ENCODE data around the gene FAM216A.
"Not testable (repeated sequence)": the region's sequence is repeated elsewhere in the genome, so short reads cannot be mapped to it uniquely, and the experiment has no call there.

Gene FAM216A

GRCh38 chr12:110461189-110461588 is 7.5 kb upstream of the FAM216A start:
- H3K4me1 Mint-ChIP-seq (ENCODE audit: low read depth) = peaks cover 17% of the 10 kb centered on the region
- not testable (repeated sequence) for H3K27me3 Mint-ChIP-seq; H3K36me3 Mint-ChIP-seq; H3K4me3 Mint-ChIP-seq; H3K9me3 Mint-ChIP-seq (ENCODE audit: low read depth); H3K27ac Mint-ChIP-seq

- no peak overlapping the region for H3K27ac Mint-ChIP-seq
- H3K27me3 Mint-ChIP-seq = no peaks in the 10 kb centered on the region
- H3K9me3 Mint-ChIP-seq (ENCODE audit: low read depth) = no peaks in the 10 kb centered on the region
- H3K4me3 Mint-ChIP-seq = no peak overlapping the region
- H3K4me1 Mint-ChIP-seq (ENCODE audit: low read depth) = peaks cover 38% of the 10 kb centered on the region
- H3K36me3 Mint-ChIP-seq = peaks cover 6% of the 10 kb centered on the region
These were observed 3.6 kb upstream of the FAM216A start for GRCh38 chr12:110465024-110465423.

- H3K4me3 Mint-ChIP-seq = peak overlapping the region; percentile 42
- not testable (repeated sequence) for H3K36me3 Mint-ChIP-seq; H3K9me3 Mint-ChIP-seq (ENCODE audit: low read depth); H3K27me3 Mint-ChIP-seq; H3K27ac Mint-ChIP-seq
- peaks cover 44% of the 10 kb centered on the region for H3K4me1 Mint-ChIP-seq (ENCODE audit: low read depth)
These were observed 2.9 kb upstream of the FAM216A start for GRCh38 chr12:110465765-110466164.

- Mint-ChIP-seq H3K27me3 (no peaks in the 10 kb centered on the region), H3K27ac (no peak overlapping the region), H3K4me1 (ENCODE audit: low read depth) (peaks cover 46% of the 10 kb centered on the region), H3K9me3 (ENCODE audit: low read depth) (no peaks in the 10 kb centered on the region), H3K4me3 (peak overlapping the region; percentile 100), H3K36me3 (peaks cover 6% of the 10 kb centered on the region)
These were observed 1.9 kb upstream of the FAM216A start for GRCh38 chr12:110466791-110467190.

- peak overlapping the region; percentile 100 for H3K4me3 Mint-ChIP-seq
- no peaks in the 10 kb centered on the region for H3K9me3 Mint-ChIP-seq (ENCODE audit: low read depth)
These were observed 815 bp upstream of the FAM216A start for GRCh38 chr12:110467847-110468213.

GRCh38 chr12:110475426-110475825 is 6.8 kb downstream of the FAM216A start:
- no peaks in the 10 kb centered on the region for H3K27me3 Mint-ChIP-seq
- no peak overlapping the region for H3K4me3 Mint-ChIP-seq
- H3K4me1 Mint-ChIP-seq (ENCODE audit: low read depth) = peaks cover 11% of the 10 kb centered on the region
- H3K36me3 Mint-ChIP-seq = no peaks in the 10 kb centered on the region
- no peak overlapping the region for H3K27ac Mint-ChIP-seq
- no peaks in the 10 kb centered on the region for H3K9me3 Mint-ChIP-seq (ENCODE audit: low read depth)

More at GRCh38 chr12:110467847-110468213, 815 bp upstream of the FAM216A start:
- Mint-ChIP-seq H3K4me1 (ENCODE audit: low read depth) (peaks cover 42% of the 10 kb centered on the region), H3K27ac (peak overlapping the region; percentile 99), H3K27me3 (no peaks in the 10 kb centered on the region), H3K36me3 (peaks cover 3% of the 10 kb centered on the region)

GRCh38 chr12:110498984-110499706 is 30.5 kb downstream of the FAM216A start:
- H3K9me3 Mint-ChIP-seq (ENCODE audit: low read depth) = no peaks in the 10 kb centered on the region
- H3K27ac Mint-ChIP-seq = peak overlapping the region; percentile 51
- peaks cover 7% of the 10 kb centered on the region for H3K36me3 Mint-ChIP-seq
- H3K4me3 Mint-ChIP-seq = peak overlapping the region; percentile 69
- H3K4me1 Mint-ChIP-seq (ENCODE audit: low read depth) = peaks cover 35% of the 10 kb centered on the region
- no peaks in the 10 kb centered on the region for H3K27me3 Mint-ChIP-seq

- H3K9me3 Mint-ChIP-seq (ENCODE audit: low read depth) = no peaks in the 10 kb centered on the region
- peak overlapping the region; percentile 94 for H3K27ac Mint-ChIP-seq
- peak overlapping the region; percentile 94 for H3K4me3 Mint-ChIP-seq
- peaks cover 7% of the 10 kb centered on the region for H3K36me3 Mint-ChIP-seq
- H3K4me1 Mint-ChIP-seq (ENCODE audit: low read depth) = peaks cover 35% of the 10 kb centered on the region
- no peaks in the 10 kb centered on the region for H3K27me3 Mint-ChIP-seq
These were observed 32.7 kb downstream of the FAM216A start for GRCh38 chr12:110501399-110501751.

GRCh38 chr12:110501752-110502738 is 33.4 kb downstream of the FAM216A start, which contains the start of the genes RAD9B and VPS29:
Gene RAD9B, plus strand, starts transcription at chr12:110502331. Its CDS starts 7 bp downstream, at chr12:110502338.
Gene VPS29, minus strand, starts transcription at chr12:110502111. Its CDS starts 60 bp downstream, at chr12:110502051.
- Mint-ChIP-seq H3K4me3 (peak within 1 kb of the TSS; percentile 94), H3K27ac (peak within 1 kb of the TSS; percentile 94), H3K9me3 (ENCODE audit: low read depth) (no peaks in the 10 kb centered on the region), H3K27me3 (no peaks in the 10 kb centered on the region), H3K4me1 (ENCODE audit: low read depth) (peaks cover 33% of the 10 kb centered on the region), H3K36me3 (peaks cover 7% of the 10 kb centered on the region)

- peaks cover 7% of the 10 kb centered on the region for H3K36me3 Mint-ChIP-seq
- H3K27me3 Mint-ChIP-seq = no peaks in the 10 kb centered on the region
These were observed 34.8 kb downstream of the FAM216A start for GRCh38 chr12:110503432-110503831.

GRCh38 chr12:110505332-110505731 is 36.7 kb downstream of the FAM216A start:
- no peak overlapping the region for H3K4me3 Mint-ChIP-seq
- H3K4me1 Mint-ChIP-seq (ENCODE audit: low read depth) = peaks cover 14% of the 10 kb centered on the region
- H3K27ac Mint-ChIP-seq = no peak overlapping the region
- H3K27me3 Mint-ChIP-seq = no peaks in the 10 kb centered on the region
- no peaks in the 10 kb centered on the region for H3K9me3 Mint-ChIP-seq (ENCODE audit: low read depth)
- H3K36me3 Mint-ChIP-seq = peaks cover 7% of the 10 kb centered on the region

More at GRCh38 chr12:110503432-110503831, 34.8 kb downstream of the FAM216A start:
- H3K9me3 Mint-ChIP-seq (ENCODE audit: low read depth) = no peaks in the 10 kb centered on the region
- H3K27ac Mint-ChIP-seq = peak overlapping the region; percentile 68
- H3K4me3 Mint-ChIP-seq = no peak overlapping the region
- H3K4me1 Mint-ChIP-seq (ENCODE audit: low read depth) = peaks cover 31% of the 10 kb centered on the region

- Mint-ChIP-seq H3K4me1 (ENCODE audit: low read depth) (no peaks in the 10 kb centered on the region), H3K27ac (no peak overlapping the region), H3K36me3 (no peaks in the 10 kb centered on the region), H3K4me3 (no peak overlapping the region), H3K9me3 (ENCODE audit: low read depth) (no peaks in the 10 kb centered on the region), H3K27me3 (peaks cover 2% of the 10 kb centered on the region)
These were observed 39.5 kb downstream of the FAM216A start for GRCh38 chr12:110508071-110508586.

GRCh38 chr12:110513842-110514241 is 45.2 kb downstream of the FAM216A start:
- Mint-ChIP-seq H3K4me3 (no peak overlapping the region), H3K9me3 (ENCODE audit: low read depth) (no peaks in the 10 kb centered on the region), H3K36me3 (no peaks in the 10 kb centered on the region), H3K4me1 (ENCODE audit: low read depth) (no peaks in the 10 kb centered on the region), H3K27ac (no peak overlapping the region), H3K27me3 (peaks cover 2% of the 10 kb centered on the region)

- H3K27ac Mint-ChIP-seq = no peak overlapping the region
- peaks cover 2% of the 10 kb centered on the region for H3K27me3 Mint-ChIP-seq
- H3K9me3 Mint-ChIP-seq (ENCODE audit: low read depth) = no peaks in the 10 kb centered on the region
- H3K4me3 Mint-ChIP-seq = no peak overlapping the region
- H3K4me1 Mint-ChIP-seq (ENCODE audit: low read depth) = no peaks in the 10 kb centered on the region
- no peaks in the 10 kb centered on the region for H3K36me3 Mint-ChIP-seq
These were observed 45.7 kb downstream of the FAM216A start for GRCh38 chr12:110514363-110514762.

- Mint-ChIP-seq H3K4me3 (no peak overlapping the region), H3K36me3 (no peaks in the 10 kb centered on the region), H3K27me3 (no peaks in the 10 kb centered on the region), H3K27ac (no peak overlapping the region), H3K9me3 (ENCODE audit: low read depth) (no peaks in the 10 kb centered on the region), H3K4me1 (ENCODE audit: low read depth) (no peaks in the 10 kb centered on the region)
These were observed 48.4 kb downstream of the FAM216A start for GRCh38 chr12:110516995-110517394.

Data from activated naive CD8-positive, alpha-beta T cell (primary cell).